ENCODE data around the gene SEC14L6. TPM values are rescaled to one million over a fixed set of nuclear protein-coding genes. Genes with fewer than 3 reads are reported as not detected.

The SEC14L6 gene
- under 0.01 TPM in 1 of 2 replicates, not detected in the other for total RNA-seq

DNA sequence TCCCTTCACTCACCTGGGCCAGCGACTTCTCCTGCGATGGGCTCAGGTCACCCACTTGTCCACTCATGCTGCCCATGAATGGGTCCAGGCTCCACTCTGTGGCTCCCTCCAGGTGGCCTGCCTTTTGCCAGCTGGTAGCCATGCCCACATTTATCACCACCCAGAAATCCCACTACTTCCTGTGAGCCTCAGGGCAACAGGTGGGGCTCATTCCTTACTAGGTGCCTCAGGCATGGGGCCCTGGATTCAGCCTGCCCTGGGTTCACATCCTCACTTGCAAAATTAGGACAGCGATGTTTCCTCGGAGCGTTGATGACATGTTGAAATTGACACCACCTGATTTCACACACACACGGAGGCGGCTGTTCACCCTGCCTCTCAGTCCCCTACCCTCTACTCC is at the start of gene SEC14L6:
TSS of gene SEC14L6 (minus strand) at position 126 of the 400 bp plus-strand sequence. CDS start at position 67, 59 bp downstream.

GRCh38 chr22:30591588-30592359 is 45.2 kb upstream of the SEC14L6 start, which contains the start of gene PES1:
TSS of gene PES1 (minus strand) at chr22:30591910. CDS start at chr22:30591833, 77 bp downstream.

GRCh38 chr22:30574095-30574981 is 27.8 kb upstream of the SEC14L6 start, which contains the start of gene GAL3ST1:
TSS of gene GAL3ST1 (minus strand) at chr22:30574665. CDS start at chr22:30557392, 17,273 bp downstream.

Other genes with a start within 250 kb of the SEC14L6 start
- 6.1 and 7.6 TPM in 2 replicates for gene TBC1D10A, start 219.8 kb downstream of the SEC14L6 start, total RNA-seq
- 23.3 and 28.0 TPM in 2 replicates for gene SF3A1, start 189.8 kb downstream of the SEC14L6 start, total RNA-seq
- 1.0 and 1.2 TPM in 2 replicates for gene CCDC157, start 189.7 kb downstream of the SEC14L6 start, total RNA-seq
- 20.4 and 24.8 TPM in 2 replicates for gene RNF215, start 159.3 kb downstream of the SEC14L6 start, total RNA-seq
- 17.6 and 29.0 TPM in 2 replicates for gene SEC14L2, start 149.7 kb downstream of the SEC14L6 start, total RNA-seq
- 31.8 and 32.6 TPM in 2 replicates for gene MTFP1, start 121.0 kb downstream of the SEC14L6 start, total RNA-seq
- gene SEC14L3, start 74.7 kb downstream of the SEC14L6 start, total RNA-seq = not detected in 2 replicates
- gene SEC14L4, start 41.0 kb downstream of the SEC14L6 start, total RNA-seq = not detected in 2 replicates
- under 0.01 TPM in 1 of 2 replicates, not detected in the other for gene GAL3ST1, start 27.9 kb upstream of the SEC14L6 start, total RNA-seq
- 97.1 and 115 TPM in 2 replicates for gene PES1, start 45.2 kb upstream of the SEC14L6 start, total RNA-seq
- 30.9 and 40.7 TPM in 2 replicates for gene TCN2, start 60.4 kb upstream of the SEC14L6 start, total RNA-seq
- gene SLC35E4, start 89.0 kb upstream of the SEC14L6 start, total RNA-seq = 20.7 and 28.4 TPM in 2 replicates
- 8.4 and 11.6 TPM in 2 replicates for gene DUSP18, start 121.1 kb upstream of the SEC14L6 start, total RNA-seq
- gene OSBP2, start 148.1 kb upstream of the SEC14L6 start, total RNA-seq = 5.6 and 7.6 TPM in 2 replicates